Right lobe of liver (tissue), 6 donors: ENCODE results near the gene VSIG4. TPM values are rescaled to one million over a fixed set of nuclear protein-coding genes. Genes with fewer than 3 reads are reported as not detected.

Experiments
- ATAC-seq, 4 donors: fragments of 200-7000 bp; cut with Tn5 transposase; one replicate each; pipeline ENCODE4 v1.9.1; 2020; ENCODE audit warnings: mild to moderate bottlenecking in 4 of 4, moderate library complexity in 4 of 4
- DNase-seq, 3 donors: peaks; one replicate each; pipeline ENCODE4 v3.0.0-alpha.2; 2020
- H3K27ac ChIP-seq, 3 donors: fragments of 200-600 bp; one replicate each; pipeline ENCODE4 v1.8.0; 2022
- H3K27me3 ChIP-seq, 2 donors: fragments of 200-600 bp; one replicate each; pipeline ENCODE4 v1.8.0; 2022
- H3K36me3 ChIP-seq, 4 donors: fragments of 200-600 bp; sonication (generic) in 1 of 4; one replicate each; pipeline versions ENCODE4 v1.5.1 to v1.8.0; 2017 to 2022; ENCODE audit warnings: control low read depth in 1 of 4
- H3K4me1 ChIP-seq, 4 donors: fragments of 200-600 bp; sonication (generic) in 1 of 4; one replicate each; pipeline versions ENCODE4 v1.5.1 to v1.8.0; 2017 to 2022; ENCODE audit warnings: control low read depth in 1 of 4
- H3K4me3 ChIP-seq, 3 donors: fragments of 200-600 bp; one replicate each; pipeline ENCODE4 v1.8.0; 2022
- H3K9me3 ChIP-seq, 4 donors: fragments of 200-600 bp; sonication (generic) in 1 of 4; one replicate each; pipeline versions ENCODE4 v1.5.1 to v1.8.0; 2017 to 2022; ENCODE audit warnings: control low read depth in 1 of 4
- POLR2A ChIP-seq: fragments of 450-650 bp; IDR thresholded peaks from one replicate; pipeline ENCODE4 v1.6.1; 2017; ENCODE audit warnings: antibody characterized with exemption, mild to moderate bottlenecking
- WGBS: methylation state at CpG from one replicate; pipeline ENCODE4 v1.1.6; 2018; ENCODE audit warnings: low coverage, low lambda C conversion rate; ENCODE audit not compliant: insufficient coverage; ENCODE audit errors: missing lambda C conversion rate; 5-methylcytosine and 5-hydroxymethylcytosine counted together
- intact Hi-C, 2 donors: fragments of 100-400 bp; cut with DNase I; formaldehyde crosslinking; loops; one replicate each; pipeline versions ENCODE4 v1.11.2 to v1.14.1; 2022
- total RNA-seq, 6 experiments: library from RNA; depleted of rRNA in 2 of 6; stranded (reverse); fragments of >200 nt in 2 of 6; fragmentation: NEBNext Ultra II Directional in 3 of 6; extraction: Animal tissue kit (Norgen Biotek cat#: 25700) in 3 of 6; gene quantifications; one replicate each; pipeline versions ENCODE4 v1.1.0 to v1.2.4, GENCODE V29; 2016 to 2023
- TF ChIP-seq, protein P1 (sequence below), 4 donors: fragments of 200-600 bp in 3 of 4; fragments of 450-650 bp in 1 of 4; IDR thresholded peaks; one replicate each; pipeline versions ENCODE4 v1.5.1 to v1.8.0; 2016 to 2022; ENCODE audit warnings: antibody characterized with exemption in 4 of 4, mild to moderate bottlenecking in 2 of 4
- donor health status: DM: no; HTN: yes; CAD: no.
- donor health status: DM: no; HTN: no; CAD: no.
- donor health status: DM: no; HTN: no; CAD: no.
- donor health status: DM: no; HTN: yes; CAD: no.
- donor health status: DM: no; HTN: yes; CAD: no.

Gene VSIG4
- total RNA-seq, 6 experiments from 2014 or later = 16.9 to 50.2 (median 31.4) TPM

DNA sequence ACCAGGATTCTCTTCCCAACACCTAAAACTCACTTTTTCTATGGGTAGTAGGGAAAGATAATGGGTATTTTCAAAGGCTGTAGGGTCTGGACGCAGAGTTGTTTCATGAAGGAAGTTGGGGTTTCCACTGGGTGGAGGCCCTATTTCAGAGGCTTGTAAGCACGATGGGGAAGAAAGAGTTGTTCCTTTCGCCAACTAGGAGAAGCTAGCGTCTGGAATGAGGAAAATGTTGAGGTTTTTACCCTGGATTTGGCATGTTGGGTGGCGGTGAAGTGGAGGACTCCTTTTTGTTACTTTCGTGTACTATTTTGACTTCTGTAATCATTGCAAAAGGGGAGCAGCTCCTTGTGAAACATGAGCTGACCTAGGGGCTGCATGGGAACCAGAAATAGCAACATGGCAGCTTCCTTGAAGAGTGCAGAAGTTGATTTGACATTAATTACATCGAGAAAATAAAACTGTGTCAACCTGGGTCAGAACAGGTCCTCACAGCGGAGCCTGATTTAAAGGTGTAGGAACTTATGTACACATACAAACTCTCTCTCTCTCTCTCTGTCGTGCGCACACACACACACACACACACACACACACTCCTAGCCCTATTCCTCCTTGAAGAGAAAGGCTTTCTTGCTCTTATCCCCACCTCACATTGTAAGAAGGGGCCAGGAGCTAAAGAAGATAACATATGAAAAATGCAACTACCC lies 19.1 kb downstream of the VSIG4 start:
- ATAC-seq = peak in 3 of 4 donors; percentile 14 to 43 (median 34)
- Histone ChIP-seq H3K4me1 (no peaks in the 10 kb centered on the region), H3K9me3 (no peaks in the 10 kb centered on the region), H3K27me3 (no peaks in the 10 kb centered on the region), H3K36me3 (no peaks in the 10 kb centered on the region), H3K4me3 (no peak overlapping the region), H3K27ac (no peak overlapping the region)
- no peak for DNase-seq
- intact Hi-C loops = no loop called here
- 46% methylated on average over 9 of the region's 10 CpGs for WGBS
- no peak for TF ChIP-seq POLR2A
- TF ChIP-seq, protein P1, sequence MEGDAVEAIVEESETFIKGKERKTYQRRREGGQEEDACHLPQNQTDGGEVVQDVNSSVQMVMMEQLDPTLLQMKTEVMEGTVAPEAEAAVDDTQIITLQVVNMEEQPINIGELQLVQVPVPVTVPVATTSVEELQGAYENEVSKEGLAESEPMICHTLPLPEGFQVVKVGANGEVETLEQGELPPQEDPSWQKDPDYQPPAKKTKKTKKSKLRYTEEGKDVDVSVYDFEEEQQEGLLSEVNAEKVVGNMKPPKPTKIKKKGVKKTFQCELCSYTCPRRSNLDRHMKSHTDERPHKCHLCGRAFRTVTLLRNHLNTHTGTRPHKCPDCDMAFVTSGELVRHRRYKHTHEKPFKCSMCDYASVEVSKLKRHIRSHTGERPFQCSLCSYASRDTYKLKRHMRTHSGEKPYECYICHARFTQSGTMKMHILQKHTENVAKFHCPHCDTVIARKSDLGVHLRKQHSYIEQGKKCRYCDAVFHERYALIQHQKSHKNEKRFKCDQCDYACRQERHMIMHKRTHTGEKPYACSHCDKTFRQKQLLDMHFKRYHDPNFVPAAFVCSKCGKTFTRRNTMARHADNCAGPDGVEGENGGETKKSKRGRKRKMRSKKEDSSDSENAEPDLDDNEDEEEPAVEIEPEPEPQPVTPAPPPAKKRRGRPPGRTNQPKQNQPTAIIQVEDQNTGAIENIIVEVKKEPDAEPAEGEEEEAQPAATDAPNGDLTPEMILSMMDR (IDR thresholded peaks at IDR 0.05) = no peak

DNA sequence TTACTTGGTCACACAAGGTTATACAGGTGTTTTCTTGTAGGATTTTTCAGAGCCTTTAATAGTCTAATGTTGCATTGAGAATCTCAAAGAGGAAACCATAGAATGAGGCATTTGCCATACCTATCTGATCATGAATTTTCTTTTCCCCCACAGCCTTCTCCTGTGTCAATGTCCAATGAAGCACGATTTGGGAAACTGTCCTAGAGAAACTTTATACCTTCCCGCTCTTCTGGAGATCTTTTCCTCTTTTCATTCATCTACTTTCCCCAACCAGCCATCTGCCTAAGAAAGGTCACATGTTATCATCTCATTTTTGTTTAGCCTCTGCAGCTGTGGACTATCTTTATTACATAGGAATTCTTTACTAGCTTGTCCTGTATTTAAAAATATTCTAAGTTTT lies 19.9 kb downstream of the VSIG4 start:
- Histone ChIP-seq H3K36me3 (no peaks in the 10 kb centered on the region), H3K9me3 (no peaks in the 10 kb centered on the region), H3K27ac (no peak overlapping the region), H3K4me3 (no peak overlapping the region), H3K27me3 (no peaks in the 10 kb centered on the region), H3K4me1 (no peaks in the 10 kb centered on the region)
- no peak for TF ChIP-seq POLR2A
- TF ChIP-seq, protein P1 (IDR thresholded peaks at IDR 0.05) = no peak
- intact Hi-C loops = no loop called here
- ATAC-seq (no peak), DNase-seq (no peak)
- 51% methylated on average over 2 of the region's 2 CpGs for WGBS

DNA sequence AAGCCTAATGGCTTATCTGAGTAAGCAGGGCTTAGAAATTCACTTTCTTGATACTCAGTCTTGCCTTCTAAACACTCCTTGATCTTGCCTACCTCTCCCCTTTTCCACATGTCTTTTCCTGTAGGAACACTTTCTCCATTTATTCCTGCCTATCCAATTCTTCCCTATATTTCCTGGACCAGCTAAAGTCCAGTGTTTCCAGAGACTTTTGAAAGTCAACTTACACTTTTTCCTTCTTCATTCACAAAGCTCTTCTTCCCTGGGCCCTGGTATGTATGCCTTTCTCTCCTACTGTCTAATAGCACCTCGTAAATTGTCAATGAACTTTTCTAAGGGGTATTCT lies 20.6 kb downstream of the VSIG4 start:
- no peak for ATAC-seq
- Histone ChIP-seq H3K4me1 (no peaks in the 10 kb centered on the region), H3K4me3 (no peak overlapping the region), H3K9me3 (no peaks in the 10 kb centered on the region), H3K27ac (no peak overlapping the region), H3K36me3 (no peaks in the 10 kb centered on the region), H3K27me3 (no peaks in the 10 kb centered on the region)
- DNase-seq = no peak
- TF ChIP-seq, protein P1 (IDR thresholded peaks at IDR 0.05) = no peak
- TF ChIP-seq POLR2A = no peak
- intact Hi-C loops = no loop called here
- 53% methylated on average over 1 of the region's 1 CpG for WGBS

DNA sequence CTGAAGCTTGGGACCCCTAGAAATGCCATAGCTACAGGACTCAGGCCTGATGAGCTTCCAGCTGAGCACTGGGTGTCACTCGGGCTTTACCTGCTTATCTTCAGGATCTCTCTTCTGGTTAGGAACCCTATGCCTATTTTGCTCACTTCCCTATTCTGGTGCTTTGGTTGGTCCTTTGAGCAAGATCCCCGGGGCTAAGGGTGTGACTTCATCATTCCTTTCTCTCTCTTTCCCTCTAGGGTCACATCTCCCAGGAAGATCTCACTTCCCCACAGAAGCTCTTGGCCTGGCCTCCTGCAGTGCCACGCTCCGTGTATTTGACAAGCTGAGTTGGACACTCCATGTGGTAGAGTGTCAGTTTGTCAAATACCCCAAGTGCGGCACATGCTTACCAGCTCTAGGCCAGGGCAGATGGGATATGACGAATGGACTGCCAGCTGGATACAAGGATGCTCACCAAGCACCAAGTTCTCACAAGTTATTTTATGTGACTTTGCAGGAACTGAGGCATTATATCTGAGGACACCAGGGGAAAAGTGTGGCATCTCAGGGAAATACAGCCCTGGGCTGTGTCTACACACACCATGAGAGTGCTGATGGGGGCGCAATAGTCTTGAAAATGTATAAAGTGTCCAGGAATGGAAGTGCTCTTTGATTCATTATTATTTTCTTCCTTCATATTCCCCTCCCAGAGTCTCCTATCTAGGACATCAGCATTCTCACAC lies 21.1 kb downstream of the VSIG4 start:
- intact Hi-C loops = no loop called here
- Histone ChIP-seq H3K9me3 (no peaks in the 10 kb centered on the region), H3K4me3 (no peak overlapping the region), H3K27me3 (no peaks in the 10 kb centered on the region), H3K4me1 (no peaks in the 10 kb centered on the region), H3K36me3 (no peaks in the 10 kb centered on the region), H3K27ac (no peak overlapping the region)
- DNase-seq (no peak), ATAC-seq (no peak)
- TF ChIP-seq, protein P1 (IDR thresholded peaks at IDR 0.05) = no peak
- 46% methylated on average over 4 of the region's 7 CpGs for WGBS
